Germinal center (tissue), 1 donor: ENCODE results near the gene DNASE2.
A peak's percentile ranks its signal among the peaks of the same experiment; 100 is the strongest.

Source experiments
- DNase-seq: peaks from one replicate; pipeline ENCODE4 v3.0.0; 2012; ENCODE audit warnings: mixed read lengths, low spot score

Gene DNASE2

GRCh38 chr19:12833738-12834565 lies 47.3 kb downstream of the DNASE2 start:
- peak; percentile 57 for DNase-seq

GRCh38 chr19:12833418-12833737 lies 47.9 kb downstream of the DNASE2 start:
- no peak for DNase-seq

- peak; percentile 75 for DNase-seq
These were observed 52.8 kb downstream of the DNASE2 start for GRCh38 chr19:12828494-12828893.

GRCh38 chr19:12825254-12826131 lies 55.8 kb downstream of the DNASE2 start:
- peak; percentile 61 for DNase-seq
